ENCODE measurements around the gene NACAD. TPM values are rescaled to one million over a fixed set of nuclear protein-coding genes. Genes with fewer than 3 reads are reported as not detected.

NACAD gene
- total and polyA plus RNA-seq, 8 donors = 2.0 to 10.9 (median 9.3) TPM

- no peak for TF ChIP-seq CTCF (IDR thresholded peaks at IDR 0.05)
- H3K4me1 ChIP-seq = no peaks in the 10 kb centered on the region
- ATAC-seq = no peak
- no peaks in the 10 kb centered on the region for H3K36me3 ChIP-seq
- H3K27me3 ChIP-seq = no peaks in the 10 kb centered on the region
- no peak overlapping the region for H3K27ac ChIP-seq
- intact Hi-C loops (cut with DNase I) = no loop called here
- no peaks in the 10 kb centered on the region for H3K9me3 ChIP-seq
- no peak overlapping the region for H3K4me3 ChIP-seq
- no peak for DNase-seq
These were observed 34.4 kb upstream of the NACAD start for GRCh38 chr7:45122975-45123860.

GRCh38 chr7:45119550-45119949 is 30.8 kb upstream of the NACAD start:
- no peaks in the 10 kb centered on the region for H3K4me1 ChIP-seq
- no peak for ATAC-seq
- intact Hi-C loops (cut with DNase I) = no loop called here

GRCh38 chr7:45118889-45119331 is 30.1 kb upstream of the NACAD start:
- no peak for TF ChIP-seq CTCF (IDR thresholded peaks at IDR 0.05)
- ATAC-seq = no peak
- H3K4me1 ChIP-seq = no peaks in the 10 kb centered on the region

More at GRCh38 chr7:45119550-45119949, 30.8 kb upstream of the NACAD start:
- DNase-seq = no peak
- no peak for TF ChIP-seq CTCF (IDR thresholded peaks at IDR 0.05)
- Histone ChIP-seq H3K36me3 (no peaks in the 10 kb centered on the region), H3K27me3 (no peaks in the 10 kb centered on the region), H3K9me3 (no peaks in the 10 kb centered on the region), H3K27ac (no peak overlapping the region), H3K4me3 (no peak overlapping the region)

GRCh38 chr7:45118292-45118691 is 29.5 kb upstream of the NACAD start:
- TF ChIP-seq CTCF (IDR thresholded peaks at IDR 0.05) = no peak
- Histone ChIP-seq H3K9me3 (no peaks in the 10 kb centered on the region), H3K36me3 (no peaks in the 10 kb centered on the region), H3K4me3 (no peak overlapping the region), H3K27ac (no peak overlapping the region), H3K4me1 (no peaks in the 10 kb centered on the region), H3K27me3 (no peaks in the 10 kb centered on the region)
- no peak for DNase-seq
- ATAC-seq = no peak
- intact Hi-C loops (cut with DNase I) = no loop called here

More at GRCh38 chr7:45118889-45119331, 30.1 kb upstream of the NACAD start:
- intact Hi-C loops (cut with DNase I) = no loop called here
- Histone ChIP-seq H3K36me3 (no peaks in the 10 kb centered on the region), H3K4me3 (no peak overlapping the region), H3K9me3 (no peaks in the 10 kb centered on the region), H3K27ac (no peak overlapping the region), H3K27me3 (no peaks in the 10 kb centered on the region)
- no peak for DNase-seq

- no peak for ATAC-seq
These were observed 28.8 kb upstream of the NACAD start for GRCh38 chr7:45117582-45117981.

More at GRCh38 chr7:45117582-45117981, 28.8 kb upstream of the NACAD start:
- intact Hi-C loops (cut with DNase I) = no loop called here
- H3K4me1 ChIP-seq = no peaks in the 10 kb centered on the region
- no peaks in the 10 kb centered on the region for H3K27me3 ChIP-seq
- no peak overlapping the region for H3K4me3 ChIP-seq
- no peaks in the 10 kb centered on the region for H3K36me3 ChIP-seq
- no peaks in the 10 kb centered on the region for H3K9me3 ChIP-seq
- no peak for TF ChIP-seq CTCF (IDR thresholded peaks at IDR 0.05)
- DNase-seq = no peak
- H3K27ac ChIP-seq = no peak overlapping the region

Measured in left lung (tissue), 10 donors.